IMR-90 (cell line): Measurements from ENCODE around the gene SLC25A21. TPM values are rescaled to one million over a fixed set of nuclear protein-coding genes. Genes with fewer than 3 reads are reported as not detected.

Experiments used
- ATAC-seq: fragments of 200-7000 bp; cut with Tn5 transposase; 2 replicates; pipeline ENCODE4 v1.9.1; 2020; ENCODE audit warnings: low read depth, mild to moderate bottlenecking, moderate library complexity
- BruUV-seq: library from RNA; stranded (reverse); fragments of 400-500 nt; replicated peaks from 2 replicates; lab custom pipeline; 2021; lab: Mats Ljungman, UMichigan
- CTCF ChIA-PET: fragments of 300-600 bp; formaldehyde crosslinking; extraction: SDS; loops from one replicate; lab custom pipeline; 2021; ENCODE audit warnings: antibody characterized with exemption; lab: Yijun Ruan, JAX
- POLR2A ChIA-PET: fragments of 300-600 bp; sonication (Branson Sonifier 250); formaldehyde crosslinking; loops from one replicate; lab custom pipeline; 2022; ENCODE audit warnings: antibody characterized with exemption; ENCODE audit not compliant: unreplicated experiment; lab: Charles Lee
- DNase-seq: peaks from one replicate; pipeline ENCODE4 v3.0.0; 2013
- H2AFZ ChIP-seq: replicated peaks from 2 replicates; pipeline ENCODE3; 2013; ENCODE audit warnings: low read length, mild to moderate bottlenecking; ENCODE audit not compliant: poor library complexity
- H2AK5ac ChIP-seq: 2 replicates; pipeline ENCODE4 v1.6.1; 2013; ENCODE audit warnings: low read depth, low read length, inconsistent platforms
- H2AK9ac ChIP-seq: replicated peaks from 2 replicates; pipeline ENCODE3; 2013; ENCODE audit warnings: mild to moderate bottlenecking, low read depth, low read length, moderate library complexity; ENCODE audit not compliant: poor library complexity
- H2BK120ac ChIP-seq: 2 replicates; pipeline ENCODE4 v1.6.1; 2013; ENCODE audit warnings: low read depth, low read length, inconsistent platforms
- H2BK15ac ChIP-seq: 3 replicates; pipeline ENCODE4 v1.6.1; 2013; ENCODE audit warnings: low read depth, low read length, inconsistent platforms
- H2BK20ac ChIP-seq: 2 replicates; pipeline ENCODE4 v1.6.1; 2013; ENCODE audit warnings: low read depth, mild to moderate bottlenecking, inconsistent platforms, low read length, moderate library complexity
- H2BK5ac ChIP-seq: 2 replicates; pipeline ENCODE4 v1.6.1; 2013; ENCODE audit warnings: mild to moderate bottlenecking, low read depth, low read length, inconsistent platforms; ENCODE audit not compliant: poor library complexity, severe bottlenecking
- H3K14ac ChIP-seq: replicated peaks from 2 replicates; pipeline ENCODE4 v1.6.1; 2013; ENCODE audit warnings: low read depth, low read length, inconsistent platforms
- H3K18ac ChIP-seq: 2 replicates; pipeline ENCODE4 v1.6.1; 2013; ENCODE audit warnings: low read depth, low read length, control low read depth
- H3K23ac ChIP-seq: 2 replicates; pipeline ENCODE4 v1.6.1; 2013; ENCODE audit warnings: low read depth, low read length, inconsistent platforms
- H3K27ac ChIP-seq: 2 replicates; pipeline ENCODE4 v1.5.1; 2013; ENCODE audit warnings: mild to moderate bottlenecking, control low read depth, low read length; ENCODE audit not compliant: insufficient read depth
- H3K27me3 ChIP-seq: 2 replicates; pipeline ENCODE4 v1.6.1; 2013; ENCODE audit warnings: low read length; ENCODE audit not compliant: control insufficient read depth, insufficient read depth
- H3K36me3 ChIP-seq: 2 replicates; pipeline ENCODE4 v1.6.1; 2013; ENCODE audit warnings: low read length, mixed read lengths; ENCODE audit not compliant: control insufficient read depth, insufficient read depth
- H3K4ac ChIP-seq: 2 replicates; pipeline ENCODE4 v1.6.1; 2013; ENCODE audit warnings: low read depth, low read length, inconsistent platforms
- H3K4me1 ChIP-seq: 2 replicates; pipeline ENCODE4 v1.6.1; 2013; ENCODE audit warnings: low read length, mixed read lengths; ENCODE audit not compliant: control insufficient read depth, insufficient read depth
- H3K4me2 ChIP-seq: 2 replicates; pipeline ENCODE4 v1.6.1; 2013; ENCODE audit warnings: low read depth, mild to moderate bottlenecking, control low read depth, low read length, moderate library complexity
- H3K4me3 ChIP-seq: 2 replicates; pipeline ENCODE4 v1.5.1; 2013; ENCODE audit warnings: low read depth, mild to moderate bottlenecking, control low read depth, low read length, moderate library complexity; ENCODE audit not compliant: insufficient read depth
- H3K56ac ChIP-seq: 2 replicates; pipeline ENCODE4 v1.6.1; 2013; ENCODE audit warnings: low read length, inconsistent platforms; ENCODE audit not compliant: insufficient read depth; ENCODE audit errors: extremely low read depth
- H3K79me1 ChIP-seq, 2 experiments: 2 replicates each; pipeline ENCODE4 v1.6.1; 2013; ENCODE audit warnings: low read length in 2 of 2, inconsistent platforms in 1 of 2, low read depth in 1 of 2
- H3K9ac ChIP-seq: 2 replicates; pipeline ENCODE4 v1.6.1; 2013; ENCODE audit warnings: low read depth, low read length, control low read depth
- H3K9me1 ChIP-seq: 2 replicates; pipeline ENCODE4 v1.6.1; 2013; ENCODE audit warnings: low read length, inconsistent platforms; ENCODE audit not compliant: insufficient read depth
- H3K9me3 ChIP-seq: 2 replicates; pipeline ENCODE4 v1.6.1; 2013; ENCODE audit warnings: low read length; ENCODE audit not compliant: control insufficient read depth, insufficient read depth
- H4K20me1 ChIP-seq: 2 replicates; pipeline ENCODE4 v1.6.1; 2013; ENCODE audit warnings: low read length, inconsistent platforms; ENCODE audit not compliant: insufficient read depth
- H4K5ac ChIP-seq: 2 replicates; pipeline ENCODE4 v1.6.1; 2013; ENCODE audit warnings: mild to moderate bottlenecking, low read depth, low read length, control low read depth
- H4K8ac ChIP-seq, 2 experiments: 2 replicates each; pipeline ENCODE4 v1.6.1; 2013; ENCODE audit warnings: low read depth in 2 of 2, low read length in 2 of 2, control low read depth in 1 of 2, inconsistent platforms in 1 of 2
- H4K91ac ChIP-seq: 2 replicates; pipeline ENCODE4 v1.6.1; 2013; ENCODE audit warnings: low read depth, low read length, inconsistent platforms; ENCODE audit not compliant: insufficient read depth
- CEBPB ChIP-seq: IDR thresholded peaks from 2 replicates; pipeline ENCODE4 v1.6.1; 2012; ENCODE audit warnings: low read depth, low read length, improper control_type of control experiment
- RAD21 ChIP-seq: IDR thresholded peaks from 2 replicates; pipeline ENCODE4 v1.6.1; 2012; ENCODE audit warnings: low read length, improper control_type of control experiment
- RCOR1 ChIP-seq: IDR thresholded peaks from 2 replicates; pipeline ENCODE4 v1.6.1; 2012; ENCODE audit warnings: mild to moderate bottlenecking, low read length, improper control_type of control experiment; ENCODE audit not compliant: insufficient replicate concordance
- USF2 ChIP-seq: fragments of 150-350 bp; IDR thresholded peaks from 2 replicates; pipeline ENCODE4 v1.6.1; 2017; ENCODE audit warnings: mild to moderate bottlenecking, antibody characterized with exemption, low read length, low read depth
- WGBS, 2 experiments: methylation state at CpG; one replicate each; pipeline versions ENCODE4 v1.1.5 to v1.1.7; 2013; ENCODE audit warnings: missing lambda C conversion rate in 2 of 2; ENCODE audit not compliant: insufficient read length in 1 of 2; ENCODE audit errors: extremely low coverage in 2 of 2; 5-methylcytosine and 5-hydroxymethylcytosine counted together
- dilution Hi-C: fragments of 300-500 bp; cut with HindIII; formaldehyde crosslinking; loops from one replicate; pipeline ENCODE4 v1.14.3; 2018; ENCODE audit warnings: low sequenced_read_pairs; ENCODE audit not compliant: unreplicated experiment
- in situ Hi-C: fragments of 300-500 bp; cut with MboI; formaldehyde crosslinking; loops from 3 replicates; pipeline ENCODE4 v1.14.3; 2019; ENCODE audit warnings: low sequenced_read_pairs, inconsistent platforms, mixed read lengths
- intact Hi-C: fragments of 100-400 bp; cut with micrococcal nuclease; formaldehyde crosslinking; loops from 2 replicates; pipeline ENCODE4 v1.10.0; 2022
- polyA plus RNA-seq, 3 experiments: library from polyadenylated mRNA; depleted of rRNA; stranded (reverse); fragments of >200 nt; gene quantifications; 2 replicates each; pipeline ENCODE4 v1.2.3, GENCODE V29; 2012; ENCODE audit warnings: low replicate concordance in 1 of 3
- total RNA-seq: library from RNA; depleted of rRNA; stranded (reverse); fragments of >200 nt; gene quantifications from 2 replicates; pipeline ENCODE4 v1.2.3, GENCODE V29; 2012

SLC25A21 gene
- total and polyA plus RNA-seq, 2 of the 4 experiments (the other 2 are of a cell fraction) = 0.62 to 0.90 TPM

- no peak overlapping the region for H3K23ac ChIP-seq
- no peaks in the 10 kb centered on the region for H3K9me3 ChIP-seq
- POLR2A ChIA-PET = no interaction called here
- in situ Hi-C loops (no loop called here), dilution Hi-C loops (no loop called here), intact Hi-C loops (no loop called here)
- H2BK20ac ChIP-seq = no peak overlapping the region
- H3K9ac ChIP-seq = no peak overlapping the region
- no peak overlapping the region for H4K5ac ChIP-seq
- H4K91ac ChIP-seq = no peak overlapping the region
- H3K27me3 ChIP-seq = no peaks in the 10 kb centered on the region
- no peak overlapping the region for H3K14ac ChIP-seq
- H2BK120ac ChIP-seq = 0 out of 2 replicates have a peak overlapping the region, but pooled peaks have one; percentile 46
- no peak overlapping the region for H3K27ac ChIP-seq
- no peak overlapping the region for H4K8ac ChIP-seq
- H3K4me3 ChIP-seq = no peak overlapping the region
- CTCF ChIA-PET = no interaction called here
- DNase-seq (no peak), ATAC-seq (no peak)
- H2BK5ac ChIP-seq = no peak overlapping the region
- TF ChIP-seq CEBPB (no peak), USF2 (no peak), RCOR1 (no peak), RAD21 (no peak)
- no peak overlapping the region for H3K18ac ChIP-seq
- H2AK5ac ChIP-seq = no peak overlapping the region
- no peak overlapping the region for H3K56ac ChIP-seq
- no peak overlapping the region for H3K4me2 ChIP-seq
- no peak overlapping the region for H2AFZ ChIP-seq
- no TSS peak for BruUV-seq
- peaks cover 9% of the 10 kb centered on the region for H3K9me1 ChIP-seq
- no peaks in the 10 kb centered on the region for H4K20me1 ChIP-seq
- no peak overlapping the region for H2AK9ac ChIP-seq
- H3K4ac ChIP-seq = no peak overlapping the region
- H3K4me1 ChIP-seq = peaks cover 5% of the 10 kb centered on the region
- no peaks in the 10 kb centered on the region for H3K36me3 ChIP-seq
- no peaks in the 10 kb centered on the region; a peak in 1 of 4 replicates for H3K79me1 ChIP-seq
- no CpG with 5 or more reads among the region's 5 CpGs for WGBS, 2 experiments
- no peak overlapping the region for H2BK15ac ChIP-seq
Observed at GRCh38 chr14:36948157-36948859, 224.1 kb downstream of the SLC25A21 start.
